GM10266 (cell line): ENCODE results near the gene MAP1LC3B.

ENCODE experiments used
- DNase-seq: peaks from one replicate; pipeline ENCODE4 v3.0.0; 2012; ENCODE audit errors: extremely low spot score
- CTCF ChIP-seq: IDR thresholded peaks from 2 replicates; pipeline ENCODE4 v1.5.1; 2012; ENCODE audit warnings: mild to moderate bottlenecking, low read depth; ENCODE audit not compliant: control insufficient read depth, insufficient read depth; ENCODE audit errors: missing control alignments

Gene MAP1LC3B

GRCh38 chr16:87391950-87392820 lies at the start of gene MAP1LC3B:
MAP1LC3B (plus strand) TSS chr16:87392336; CDS start chr16:87392428, 92 bp downstream.
- no peak for TF ChIP-seq CTCF
- DNase-seq, result peak; percentile 99

- DNase-seq, result no peak
- no peak for TF ChIP-seq CTCF
Measured at GRCh38 chr16:87342504-87342903, 49.6 kb upstream of the MAP1LC3B start.

- DNase-seq, result no peak
- TF ChIP-seq CTCF, result no peak
Measured at GRCh38 chr16:87342978-87343752, 49.0 kb upstream of the MAP1LC3B start.

GRCh38 chr16:87343753-87344050 lies 48.4 kb upstream of the MAP1LC3B start:
- no peak for TF ChIP-seq CTCF
- DNase-seq, result no peak

- no peak for TF ChIP-seq CTCF
Measured at GRCh38 chr16:87344165-87344930, 47.8 kb upstream of the MAP1LC3B start.

GRCh38 chr16:87344931-87345631 lies 47.1 kb upstream of the MAP1LC3B start:
- DNase-seq, result no peak
- no peak for TF ChIP-seq CTCF

More at GRCh38 chr16:87344165-87344930, 47.8 kb upstream of the MAP1LC3B start:
- DNase-seq, result no peak
